HCT116 (cell line): ENCODE data around the gene ADAM23. TPM values are rescaled to one million over a fixed set of nuclear protein-coding genes. Genes with fewer than 3 reads are reported as not detected.

Experiments
- ATAC-seq: fragments of 200-7000 bp; cut with Tn5 transposase; 2 replicates; pipeline ENCODE4 v1.9.1; 2020; ENCODE audit warnings: mild to moderate bottlenecking, moderate library complexity
- BruUV-seq: library from RNA; stranded (reverse); fragments of 400-500 nt; replicated peaks from 2 replicates; lab custom pipeline; 2021; lab: Mats Ljungman, UMichigan
- CTCF ChIA-PET: fragments of 300-600 bp; sonication (Branson Sonifier 250); formaldehyde crosslinking; loops from one replicate; lab custom pipeline; 2021; ENCODE audit warnings: antibody characterized with exemption; lab: Charles Lee
- POLR2A ChIA-PET: fragments of 300-600, 350-600 bp; sonication (Branson Sonifier 250); formaldehyde crosslinking; loops from one replicate; lab custom pipeline; 2021; ENCODE audit warnings: antibody characterized with exemption; lab: Charles Lee
- RAD21 ChIA-PET, 2 experiments: fragments of 300-600 bp; sonication (Branson Sonifier 250); formaldehyde crosslinking; loops; one replicate each; lab custom pipeline; 2023; ENCODE audit warnings: low total read pairs in 2 of 2; ENCODE audit not compliant: uncharacterized antibody in 2 of 2, unreplicated experiment in 2 of 2, low non-redundant PET in 1 of 2; lab: Charles Lee
- DNase-seq: peaks from one replicate; pipeline ENCODE4 v3.0.0-alpha.2; 2010; ENCODE audit warnings: low read depth, low spot score
- H2AFZ ChIP-seq: fragments of 200-600 bp; shearing (Covaris generic), sonication (generic); 2 replicates; pipeline ENCODE4 v1.6.1; 2017; ENCODE audit warnings: low read depth, mixed run types, mixed read lengths, antibody characterized with exemption, low read length; ENCODE audit not compliant: poor library complexity, severe bottlenecking
- H3K27ac ChIP-seq: 2 replicates; pipeline ENCODE4 v1.5.1; 2012; ENCODE audit warnings: low read depth, low read length
- H3K27me3 ChIP-seq: fragments of 200-600 bp; sonication (generic); 2 replicates; pipeline ENCODE4 v1.6.1; 2016; ENCODE audit warnings: mixed run types, low read length, mixed read lengths; ENCODE audit not compliant: insufficient read depth
- H3K36me3 ChIP-seq, 2 experiments: fragments of 200-500 bp in 1 of 2; fragments of 200-600 bp in 1 of 2; sonication (Bioruptor generic) in 1 of 2; sonication (generic) in 1 of 2; 2 replicates each; pipeline versions ENCODE4 v1.5.1 to v1.6.1; 2014 to 2016; ENCODE audit warnings: low read length in 2 of 2, inconsistent platforms in 1 of 2, mixed read lengths in 1 of 2, mixed run types in 1 of 2; ENCODE audit not compliant: insufficient read depth in 2 of 2, control insufficient read depth in 1 of 2
- H3K4me1 ChIP-seq, 2 experiments: fragments of 200-600 bp in 1 of 2; sonication (generic) in 1 of 2; 2 replicates each; pipeline versions ENCODE4 v1.5.1 to v1.6.1; 2012 to 2017; ENCODE audit warnings: low read length in 2 of 2, inconsistent platforms in 1 of 2, mild to moderate bottlenecking in 1 of 2, mixed read lengths in 1 of 2, mixed run types in 1 of 2, moderate library complexity in 1 of 2; ENCODE audit not compliant: insufficient read depth in 2 of 2, control insufficient read depth in 1 of 2
- H3K4me2 ChIP-seq: fragments of 200-600 bp; sonication (generic); 2 replicates; pipeline ENCODE4 v1.6.1; 2017; ENCODE audit warnings: mixed run types, low read length, mixed read lengths
- H3K4me3 ChIP-seq, 2 experiments: fragments of 200-600 bp in 1 of 2; sonication (generic) in 1 of 2; replicated peaks in 1 of 2; 2 replicates each; pipeline ENCODE4 v1.5.1; 2011 to 2016; ENCODE audit warnings: low read length in 2 of 2, control low read depth in 1 of 2, low read depth in 1 of 2, mild to moderate bottlenecking in 1 of 2, mixed read lengths in 1 of 2, mixed run types in 1 of 2
- H3K79me2 ChIP-seq: fragments of 200-600 bp; sonication (generic); 2 replicates; pipeline ENCODE4 v1.6.1; 2017; ENCODE audit warnings: mild to moderate bottlenecking, mixed run types, low read length, moderate library complexity, mixed read lengths; ENCODE audit not compliant: insufficient read depth
- H3K9ac ChIP-seq: fragments of 200-600 bp; sonication (generic); 2 replicates; pipeline ENCODE4 v1.6.1; 2016; ENCODE audit warnings: low read length, mixed read lengths
- H3K9me2 ChIP-seq: fragments of 200-600 bp; sonication (generic), shearing (Covaris generic); 2 replicates; pipeline ENCODE4 v1.6.1; 2017; ENCODE audit warnings: mixed run types, mild to moderate bottlenecking, moderate library complexity; ENCODE audit not compliant: insufficient read depth
- H3K9me3 ChIP-seq, 2 experiments: fragments of 200-500 bp in 1 of 2; fragments of 200-600 bp in 1 of 2; sonication (Bioruptor generic) in 1 of 2; sonication (generic) in 1 of 2; 2 replicates each; pipeline ENCODE4 v1.6.1; 2014 to 2017; ENCODE audit warnings: low read length in 2 of 2, mixed read lengths in 2 of 2, inconsistent platforms in 1 of 2, low read depth in 1 of 2, mild to moderate bottlenecking in 1 of 2, mixed run types in 1 of 2, moderate library complexity in 1 of 2; ENCODE audit not compliant: control insufficient read depth in 1 of 2, insufficient read depth in 1 of 2
- H4K20me1 ChIP-seq: fragments of 200-600 bp; sonication (generic), shearing (Covaris generic); 2 replicates; pipeline ENCODE4 v1.6.1; 2017; ENCODE audit warnings: mixed run types, mild to moderate bottlenecking, moderate library complexity; ENCODE audit not compliant: insufficient read depth
- CBX3 ChIP-seq: IDR thresholded peaks from 2 replicates; pipeline ENCODE4 v1.6.1; 2012; ENCODE audit warnings: low read depth
- CEBPB ChIP-seq: IDR thresholded peaks from 2 replicates; pipeline ENCODE4 v1.6.1; 2012; ENCODE audit warnings: low read depth
- EGR1 ChIP-seq: IDR thresholded peaks from 2 replicates; pipeline ENCODE4 v1.6.1; 2012; ENCODE audit warnings: low read depth
- ELF1 ChIP-seq: IDR thresholded peaks from 2 replicates; pipeline ENCODE4 v1.6.1; 2012; ENCODE audit warnings: low read depth, borderline replicate concordance
- EZH2 ChIP-seq: fragments of 200-600 bp; sonication (generic); IDR thresholded peaks from 2 replicates; pipeline ENCODE4 v1.6.1; 2017; ENCODE audit warnings: antibody characterized with exemption, mixed run types
- EZH2phosphoT487 ChIP-seq: fragments of 200-600 bp; IDR thresholded peaks from 2 replicates; pipeline ENCODE4 v1.6.1; 2018; ENCODE audit warnings: antibody characterized with exemption, borderline replicate concordance
- JUND ChIP-seq: IDR thresholded peaks from 2 replicates; pipeline ENCODE4 v1.6.1; 2012
- POLR2A ChIP-seq: IDR thresholded peaks from 2 replicates; pipeline ENCODE4 v1.7.0; 2011; ENCODE audit warnings: borderline replicate concordance; ENCODE audit not compliant: insufficient read depth, insufficient read length; ENCODE audit errors: extremely low read depth
- POLR2AphosphoS5 ChIP-seq: IDR thresholded peaks from 2 replicates; pipeline ENCODE4 v1.6.1; 2011; ENCODE audit warnings: mild to moderate bottlenecking, low read depth, low read length, moderate library complexity
- RAD21 ChIP-seq: IDR thresholded peaks from 2 replicates; pipeline ENCODE4 v1.6.1; 2012; ENCODE audit warnings: low read depth, mild to moderate bottlenecking
- SIN3A ChIP-seq: IDR thresholded peaks from 2 replicates; pipeline ENCODE4 v1.6.1; 2012; ENCODE audit warnings: low read depth
- SP1 ChIP-seq: IDR thresholded peaks from 2 replicates; pipeline ENCODE4 v1.6.1; 2012; ENCODE audit warnings: low read depth
- SRF ChIP-seq: IDR thresholded peaks from 2 replicates; pipeline ENCODE4 v1.6.1; 2012; ENCODE audit warnings: low read depth
- YY1 ChIP-seq: IDR thresholded peaks from 2 replicates; pipeline ENCODE4 v1.6.1; 2011; ENCODE audit warnings: low read length, low read depth, moderate library complexity, mild to moderate bottlenecking; ENCODE audit not compliant: insufficient replicate concordance; ENCODE audit errors: extremely low read depth
- intact Hi-C: fragments of 100-400 bp; cut with micrococcal nuclease; formaldehyde crosslinking; loops from 2 replicates; pipeline ENCODE4 v1.10.0; 2022
- total RNA-seq: library from RNA; stranded (reverse); gene quantifications from one replicate; pipeline ENCODE4 v1.2.1, GENCODE V29; 2021; ENCODE audit not compliant: unreplicated experiment
- TF ChIP-seq, protein P1 (sequence below): IDR thresholded peaks from 2 replicates; pipeline ENCODE4 v1.6.1; 2012
- TF ChIP-seq, protein P2 (sequence below): IDR thresholded peaks from 2 replicates; pipeline ENCODE4 v1.6.1; 2011; ENCODE audit warnings: mild to moderate bottlenecking, low read length, moderate library complexity; ENCODE audit not compliant: insufficient replicate concordance; ENCODE audit errors: extremely low read depth
- TF ChIP-seq, protein P3 (sequence below): IDR thresholded peaks from 2 replicates; pipeline ENCODE4 v1.6.1; 2012
- TF ChIP-seq, protein P4 (sequence below), 3 experiments: fragments of 200-600 bp in 1 of 3; sonication (generic) in 1 of 3; IDR thresholded peaks in 2 of 3; conservative IDR thresholded peaks in 1 of 3; 2 replicates each; pipeline ENCODE4 v1.5.1; 2012 to 2017; ENCODE audit warnings: low read depth in 2 of 3, low read length in 2 of 3, antibody characterized with exemption in 1 of 3, borderline replicate concordance in 1 of 3, control low read depth in 1 of 3, mild to moderate bottlenecking in 1 of 3, mixed read lengths in 1 of 3, mixed run types in 1 of 3, moderate library complexity in 1 of 3; ENCODE audit not compliant: insufficient read depth in 1 of 3
- TF ChIP-seq, protein P5 (sequence below): IDR thresholded peaks from 2 replicates; pipeline ENCODE4 v1.6.1; 2012; ENCODE audit warnings: low read depth

The ADAM23 gene
- total RNA-seq, 1 experiment from 2014 or later, result 0.10 TPM

DNA sequence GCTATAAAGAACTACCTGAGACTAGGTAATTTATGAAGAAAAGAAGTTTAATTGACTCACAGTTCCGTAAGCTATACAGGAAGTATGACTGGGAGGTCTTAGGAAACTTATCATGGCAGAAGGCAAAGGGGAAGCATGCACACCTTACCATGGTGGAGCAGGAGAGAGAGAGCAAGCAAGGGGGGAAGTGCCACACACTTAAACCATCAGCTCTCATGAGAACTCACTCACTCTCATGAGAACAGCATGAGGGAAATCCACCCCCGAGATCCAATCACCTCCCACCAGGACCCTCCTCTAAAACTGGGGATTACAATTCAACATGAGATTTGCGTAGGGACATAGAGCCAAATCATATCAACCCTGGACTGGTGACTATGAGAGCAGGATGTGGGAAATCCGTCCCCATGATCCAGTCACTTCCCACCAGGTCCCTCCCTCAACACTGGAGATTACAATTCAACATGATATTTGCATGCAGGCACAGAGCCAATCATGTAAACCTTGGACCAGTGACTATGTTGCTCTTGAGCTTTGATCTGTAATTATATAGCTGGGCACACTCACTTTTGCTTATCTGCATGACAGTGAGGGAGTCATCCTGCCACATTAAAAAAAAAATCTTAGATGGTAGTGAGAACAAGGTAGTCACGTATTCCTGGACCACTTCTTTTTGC lies 12.9 kb downstream of the ADAM23 start:
- H3K27ac ChIP-seq, result no peak overlapping the region
- no TSS peak for BruUV-seq
- DNase-seq (no peak), ATAC-seq (no peak)
- no peaks in the 10 kb centered on the region for H3K36me3 ChIP-seq
- no peak overlapping the region for H2AFZ ChIP-seq
- no peak overlapping the region for H3K4me3 ChIP-seq
- intact Hi-C loops, result no loop called here
- no peak overlapping the region for H3K9ac ChIP-seq
- POLR2A ChIA-PET, result no interaction called here
- H3K4me1 ChIP-seq, result no peaks in the 10 kb centered on the region
- no peaks in the 10 kb centered on the region for H4K20me1 ChIP-seq
- no peak overlapping the region for H3K4me2 ChIP-seq
- RAD21 ChIA-PET, result no interaction called here
- H3K9me2 ChIP-seq, result no peaks in the 10 kb centered on the region
- no peaks in the 10 kb centered on the region for H3K9me3 ChIP-seq
- H3K79me2 ChIP-seq, result no peaks in the 10 kb centered on the region
- CTCF ChIA-PET, result no interaction called here
- no peaks in the 10 kb centered on the region for H3K27me3 ChIP-seq
- TF ChIP-seq CBX3 (no peak), POLR2A (no peak), YY1 (no peak), RAD21 (no peak), SIN3A (no peak), EGR1 (no peak), EZH2 (no peak), ELF1 (no peak), SRF (no peak), JUND (no peak), EZH2phosphoT487 (no peak), POLR2AphosphoS5 (no peak), CEBPB (no peak), SP1 (no peak)
- TF ChIP-seq, protein P1, sequence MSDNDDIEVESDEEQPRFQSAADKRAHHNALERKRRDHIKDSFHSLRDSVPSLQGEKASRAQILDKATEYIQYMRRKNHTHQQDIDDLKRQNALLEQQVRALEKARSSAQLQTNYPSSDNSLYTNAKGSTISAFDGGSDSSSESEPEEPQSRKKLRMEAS, result no peak
- TF ChIP-seq, protein P2, sequence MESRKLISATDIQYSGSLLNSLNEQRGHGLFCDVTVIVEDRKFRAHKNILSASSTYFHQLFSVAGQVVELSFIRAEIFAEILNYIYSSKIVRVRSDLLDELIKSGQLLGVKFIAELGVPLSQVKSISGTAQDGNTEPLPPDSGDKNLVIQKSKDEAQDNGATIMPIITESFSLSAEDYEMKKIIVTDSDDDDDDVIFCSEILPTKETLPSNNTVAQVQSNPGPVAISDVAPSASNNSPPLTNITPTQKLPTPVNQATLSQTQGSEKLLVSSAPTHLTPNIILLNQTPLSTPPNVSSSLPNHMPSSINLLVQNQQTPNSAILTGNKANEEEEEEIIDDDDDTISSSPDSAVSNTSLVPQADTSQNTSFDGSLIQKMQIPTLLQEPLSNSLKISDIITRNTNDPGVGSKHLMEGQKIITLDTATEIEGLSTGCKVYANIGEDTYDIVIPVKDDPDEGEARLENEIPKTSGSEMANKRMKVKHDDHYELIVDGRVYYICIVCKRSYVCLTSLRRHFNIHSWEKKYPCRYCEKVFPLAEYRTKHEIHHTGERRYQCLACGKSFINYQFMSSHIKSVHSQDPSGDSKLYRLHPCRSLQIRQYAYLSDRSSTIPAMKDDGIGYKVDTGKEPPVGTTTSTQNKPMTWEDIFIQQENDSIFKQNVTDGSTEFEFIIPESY, result no peak
- TF ChIP-seq, protein P3, sequence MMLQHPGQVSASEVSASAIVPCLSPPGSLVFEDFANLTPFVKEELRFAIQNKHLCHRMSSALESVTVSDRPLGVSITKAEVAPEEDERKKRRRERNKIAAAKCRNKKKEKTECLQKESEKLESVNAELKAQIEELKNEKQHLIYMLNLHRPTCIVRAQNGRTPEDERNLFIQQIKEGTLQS, result no peak
- TF ChIP-seq, protein P4, sequence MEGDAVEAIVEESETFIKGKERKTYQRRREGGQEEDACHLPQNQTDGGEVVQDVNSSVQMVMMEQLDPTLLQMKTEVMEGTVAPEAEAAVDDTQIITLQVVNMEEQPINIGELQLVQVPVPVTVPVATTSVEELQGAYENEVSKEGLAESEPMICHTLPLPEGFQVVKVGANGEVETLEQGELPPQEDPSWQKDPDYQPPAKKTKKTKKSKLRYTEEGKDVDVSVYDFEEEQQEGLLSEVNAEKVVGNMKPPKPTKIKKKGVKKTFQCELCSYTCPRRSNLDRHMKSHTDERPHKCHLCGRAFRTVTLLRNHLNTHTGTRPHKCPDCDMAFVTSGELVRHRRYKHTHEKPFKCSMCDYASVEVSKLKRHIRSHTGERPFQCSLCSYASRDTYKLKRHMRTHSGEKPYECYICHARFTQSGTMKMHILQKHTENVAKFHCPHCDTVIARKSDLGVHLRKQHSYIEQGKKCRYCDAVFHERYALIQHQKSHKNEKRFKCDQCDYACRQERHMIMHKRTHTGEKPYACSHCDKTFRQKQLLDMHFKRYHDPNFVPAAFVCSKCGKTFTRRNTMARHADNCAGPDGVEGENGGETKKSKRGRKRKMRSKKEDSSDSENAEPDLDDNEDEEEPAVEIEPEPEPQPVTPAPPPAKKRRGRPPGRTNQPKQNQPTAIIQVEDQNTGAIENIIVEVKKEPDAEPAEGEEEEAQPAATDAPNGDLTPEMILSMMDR (IDR thresholded peaks at IDR 0.05 in 2 of 3, conservative IDR thresholded peaks at IDR 0.05 in 1 of 3; ENCODE audit: borderline replicate concordance in 1 of 3, insufficient read depth in 1 of 3, low read depth in 2 of 3, low read length in 2 of 3), result no peak
- TF ChIP-seq, protein P5, sequence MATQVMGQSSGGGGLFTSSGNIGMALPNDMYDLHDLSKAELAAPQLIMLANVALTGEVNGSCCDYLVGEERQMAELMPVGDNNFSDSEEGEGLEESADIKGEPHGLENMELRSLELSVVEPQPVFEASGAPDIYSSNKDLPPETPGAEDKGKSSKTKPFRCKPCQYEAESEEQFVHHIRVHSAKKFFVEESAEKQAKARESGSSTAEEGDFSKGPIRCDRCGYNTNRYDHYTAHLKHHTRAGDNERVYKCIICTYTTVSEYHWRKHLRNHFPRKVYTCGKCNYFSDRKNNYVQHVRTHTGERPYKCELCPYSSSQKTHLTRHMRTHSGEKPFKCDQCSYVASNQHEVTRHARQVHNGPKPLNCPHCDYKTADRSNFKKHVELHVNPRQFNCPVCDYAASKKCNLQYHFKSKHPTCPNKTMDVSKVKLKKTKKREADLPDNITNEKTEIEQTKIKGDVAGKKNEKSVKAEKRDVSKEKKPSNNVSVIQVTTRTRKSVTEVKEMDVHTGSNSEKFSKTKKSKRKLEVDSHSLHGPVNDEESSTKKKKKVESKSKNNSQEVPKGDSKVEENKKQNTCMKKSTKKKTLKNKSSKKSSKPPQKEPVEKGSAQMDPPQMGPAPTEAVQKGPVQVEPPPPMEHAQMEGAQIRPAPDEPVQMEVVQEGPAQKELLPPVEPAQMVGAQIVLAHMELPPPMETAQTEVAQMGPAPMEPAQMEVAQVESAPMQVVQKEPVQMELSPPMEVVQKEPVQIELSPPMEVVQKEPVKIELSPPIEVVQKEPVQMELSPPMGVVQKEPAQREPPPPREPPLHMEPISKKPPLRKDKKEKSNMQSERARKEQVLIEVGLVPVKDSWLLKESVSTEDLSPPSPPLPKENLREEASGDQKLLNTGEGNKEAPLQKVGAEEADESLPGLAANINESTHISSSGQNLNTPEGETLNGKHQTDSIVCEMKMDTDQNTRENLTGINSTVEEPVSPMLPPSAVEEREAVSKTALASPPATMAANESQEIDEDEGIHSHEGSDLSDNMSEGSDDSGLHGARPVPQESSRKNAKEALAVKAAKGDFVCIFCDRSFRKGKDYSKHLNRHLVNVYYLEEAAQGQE, result no peak
